ENCODE results near the gene COMMD3. TPM values are rescaled to one million over a fixed set of nuclear protein-coding genes. Genes with fewer than 3 reads are reported as not detected.

COMMD3 gene
- total RNA-seq, 2 donors from 2014 or later: 10.4 to 14.9 TPM

- no peaks in the 10 kb centered on the region for H3K9me3 Mint-ChIP-seq
- peak overlapping the region; percentile 68 for H3K4me3 Mint-ChIP-seq
- Histone ChIP-seq H3K9ac (ENCODE audit: extremely low read depth, low read length, poor library complexity, severe bottlenecking) (peak overlapping the region; percentile 27), H3K4me1 (ENCODE audit: control insufficient read depth, insufficient read depth, low read length) (no peaks in the 10 kb centered on the region), H3K27ac (ENCODE audit: low read depth, low read length) (peak overlapping the region; percentile 65), H3K9me3 (ENCODE audit: control insufficient read depth, low read length) (no peaks in the 10 kb centered on the region), H3K27me3 (ENCODE audit: control insufficient read depth, insufficient read depth, low read length, poor library complexity, severe bottlenecking) (peaks cover 60% of the 10 kb centered on the region), H3K4me3 (ENCODE audit: low read length) (peak overlapping the region; percentile 81), H3K36me3 (ENCODE audit: control insufficient read depth, insufficient read depth, low read length) (peaks cover 33% of the 10 kb centered on the region)
- whole genome bisulfite sequencing, 2 experiments (ENCODE audit: insufficient coverage in 1 of 2, insufficient read length in 1 of 2): 0% methylated on average over 19 to 90 of the region's 92 CpGs
- H3K27me3 Mint-ChIP-seq (ENCODE audit: insufficient read depth): peaks cover 71% of the 10 kb centered on the region
- H3K36me3 Mint-ChIP-seq (ENCODE audit: low read depth): peaks cover 18% of the 10 kb centered on the region
- H3K4me1 Mint-ChIP-seq: peaks cover 33% of the 10 kb centered on the region
- H3K27ac Mint-ChIP-seq: peak overlapping the region; percentile 75
- peak; percentile 90 for DNase-seq
- TF ChIP-seq, protein P1, sequence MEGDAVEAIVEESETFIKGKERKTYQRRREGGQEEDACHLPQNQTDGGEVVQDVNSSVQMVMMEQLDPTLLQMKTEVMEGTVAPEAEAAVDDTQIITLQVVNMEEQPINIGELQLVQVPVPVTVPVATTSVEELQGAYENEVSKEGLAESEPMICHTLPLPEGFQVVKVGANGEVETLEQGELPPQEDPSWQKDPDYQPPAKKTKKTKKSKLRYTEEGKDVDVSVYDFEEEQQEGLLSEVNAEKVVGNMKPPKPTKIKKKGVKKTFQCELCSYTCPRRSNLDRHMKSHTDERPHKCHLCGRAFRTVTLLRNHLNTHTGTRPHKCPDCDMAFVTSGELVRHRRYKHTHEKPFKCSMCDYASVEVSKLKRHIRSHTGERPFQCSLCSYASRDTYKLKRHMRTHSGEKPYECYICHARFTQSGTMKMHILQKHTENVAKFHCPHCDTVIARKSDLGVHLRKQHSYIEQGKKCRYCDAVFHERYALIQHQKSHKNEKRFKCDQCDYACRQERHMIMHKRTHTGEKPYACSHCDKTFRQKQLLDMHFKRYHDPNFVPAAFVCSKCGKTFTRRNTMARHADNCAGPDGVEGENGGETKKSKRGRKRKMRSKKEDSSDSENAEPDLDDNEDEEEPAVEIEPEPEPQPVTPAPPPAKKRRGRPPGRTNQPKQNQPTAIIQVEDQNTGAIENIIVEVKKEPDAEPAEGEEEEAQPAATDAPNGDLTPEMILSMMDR (conservative IDR thresholded peaks at IDR 0.05): no peak
Measured at GRCh38 chr10:22325272-22326144, 9.3 kb downstream of the COMMD3 start.

GRCh38 chr10:22326145-22326702 is 10.0 kb downstream of the COMMD3 start:
- 40 to 49% methylated on average over 6 to 7 of the region's 8 CpGs for WGBS, 2 experiments (ENCODE audit: insufficient coverage in 1 of 2, insufficient read length in 1 of 2)
- no peak for DNase-seq
- peak overlapping the region; percentile 81 for H3K4me3 ChIP-seq (ENCODE audit: low read length)
- no peak overlapping the region for H3K9ac ChIP-seq (ENCODE audit: extremely low read depth, low read length, poor library complexity, severe bottlenecking)
- H3K27ac ChIP-seq (ENCODE audit: low read depth, low read length): peak overlapping the region; percentile 65
- H3K4me1 ChIP-seq (ENCODE audit: control insufficient read depth, insufficient read depth, low read length): no peaks in the 10 kb centered on the region
- no peaks in the 10 kb centered on the region for H3K9me3 ChIP-seq (ENCODE audit: control insufficient read depth, low read length)
- peaks cover 18% of the 10 kb centered on the region for H3K36me3 Mint-ChIP-seq (ENCODE audit: low read depth)
- TF ChIP-seq, protein P1 (conservative IDR thresholded peaks at IDR 0.05): no peak
- peak overlapping the region; percentile 75 for H3K27ac Mint-ChIP-seq
- H3K4me3 Mint-ChIP-seq: peak overlapping the region; percentile 68
- no peaks in the 10 kb centered on the region for H3K9me3 Mint-ChIP-seq
- peaks cover 67% of the 10 kb centered on the region for H3K27me3 ChIP-seq (ENCODE audit: control insufficient read depth, insufficient read depth, low read length, poor library complexity, severe bottlenecking)
- H3K4me1 Mint-ChIP-seq: peaks cover 33% of the 10 kb centered on the region
- peaks cover 33% of the 10 kb centered on the region for H3K36me3 ChIP-seq (ENCODE audit: control insufficient read depth, insufficient read depth, low read length)
- peaks cover 77% of the 10 kb centered on the region for H3K27me3 Mint-ChIP-seq (ENCODE audit: insufficient read depth)

DNA sequence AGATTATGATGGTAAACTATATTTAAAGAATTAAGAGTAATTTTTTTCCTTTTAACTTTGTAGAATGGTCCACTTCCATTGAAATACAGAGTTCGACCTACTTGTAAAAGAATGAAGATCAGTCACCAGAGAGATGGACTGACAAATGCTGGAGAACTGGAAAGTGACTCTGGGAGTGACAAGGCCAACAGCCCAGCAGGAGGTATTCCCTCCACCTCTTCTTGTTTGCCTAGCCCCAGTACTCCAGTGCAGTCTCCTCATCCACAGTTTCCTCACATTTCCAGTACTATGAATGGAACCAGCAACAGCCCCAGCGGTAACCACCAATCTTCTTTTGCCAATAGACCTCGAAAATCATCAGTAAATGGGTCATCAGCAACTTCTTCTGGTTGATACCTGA is 13.0 kb downstream of the COMMD3 start:
- no peak overlapping the region for H3K4me3 Mint-ChIP-seq
- peaks cover 18% of the 10 kb centered on the region for H3K36me3 Mint-ChIP-seq (ENCODE audit: low read depth)
- TF ChIP-seq, protein P1 (conservative IDR thresholded peaks at IDR 0.05): no peak
- 84 to 100% methylated on average over 1 to 3 of the region's 3 CpGs for WGBS, 2 experiments (ENCODE audit: insufficient coverage in 1 of 2, insufficient read length in 1 of 2)
- peaks cover 81% of the 10 kb centered on the region for H3K27me3 Mint-ChIP-seq (ENCODE audit: insufficient read depth)
- peaks cover 11% of the 10 kb centered on the region for H3K9me3 ChIP-seq (ENCODE audit: control insufficient read depth, low read length)
- no peak overlapping the region for H3K4me3 ChIP-seq (ENCODE audit: low read length)
- no peaks in the 10 kb centered on the region for H3K4me1 ChIP-seq (ENCODE audit: control insufficient read depth, insufficient read depth, low read length)
- H3K9ac ChIP-seq (ENCODE audit: extremely low read depth, low read length, poor library complexity, severe bottlenecking): no peak overlapping the region
- DNase-seq: peak; percentile 57
- H3K9me3 Mint-ChIP-seq: no peaks in the 10 kb centered on the region
- H3K27me3 ChIP-seq (ENCODE audit: control insufficient read depth, insufficient read depth, low read length, poor library complexity, severe bottlenecking): peaks cover 73% of the 10 kb centered on the region
- H3K27ac Mint-ChIP-seq: no peak overlapping the region
- peaks cover 21% of the 10 kb centered on the region for H3K4me1 Mint-ChIP-seq
- H3K36me3 ChIP-seq (ENCODE audit: control insufficient read depth, insufficient read depth, low read length): peaks cover 33% of the 10 kb centered on the region
- H3K27ac ChIP-seq (ENCODE audit: low read depth, low read length): no peak overlapping the region
